ENCODE results near the gene CYP2J2. TPM values are rescaled to one million over a fixed set of nuclear protein-coding genes. Genes with fewer than 3 reads are reported as not detected.
A peak's percentile ranks its signal among the peaks of the same experiment; 100 is the strongest.

The CYP2J2 gene
- total RNA-seq, 1 donor, result 0.09 TPM

GRCh38 chr1:59967141-59967697, 40.6 kb upstream of the CYP2J2 start:
- DNase-seq (ENCODE audit: low read depth), result peak; percentile 79
- no peak for TF ChIP-seq CTCF (IDR thresholded peaks at IDR 0.05; ENCODE audit: insufficient read depth, low read length)
- no peak overlapping the region for H3K4me3 ChIP-seq (ENCODE audit: low read depth, low read length)

- H3K4me3 ChIP-seq (ENCODE audit: low read depth, low read length), result no peak overlapping the region
- no peak for TF ChIP-seq CTCF (IDR thresholded peaks at IDR 0.05; ENCODE audit: insufficient read depth, low read length)
- no peak for DNase-seq (ENCODE audit: low read depth)
Measured at GRCh38 chr1:59952065-59952464, 25.5 kb upstream of the CYP2J2 start.

GRCh38 chr1:59949648-59950047, 23.1 kb upstream of the CYP2J2 start:
- DNase-seq (ENCODE audit: low read depth), result no peak
- TF ChIP-seq CTCF (IDR thresholded peaks at IDR 0.05; ENCODE audit: insufficient read depth, low read length), result no peak
- H3K4me3 ChIP-seq (ENCODE audit: low read depth, low read length), result no peak overlapping the region

GRCh38 chr1:59948990-59949389, 22.4 kb upstream of the CYP2J2 start:
- H3K4me3 ChIP-seq (ENCODE audit: low read depth, low read length), result no peak overlapping the region
- no peak for TF ChIP-seq CTCF (IDR thresholded peaks at IDR 0.05; ENCODE audit: insufficient read depth, low read length)
- DNase-seq (ENCODE audit: low read depth), result no peak

GRCh38 chr1:59947047-59947938, 20.7 kb upstream of the CYP2J2 start:
- peak; percentile 77 for DNase-seq (ENCODE audit: low read depth)
- no peak overlapping the region for H3K4me3 ChIP-seq (ENCODE audit: low read depth, low read length)

GRCh38 chr1:59945790-59946189, 19.2 kb upstream of the CYP2J2 start:
- DNase-seq (ENCODE audit: low read depth), result no peak
- TF ChIP-seq CTCF (IDR thresholded peaks at IDR 0.05; ENCODE audit: insufficient read depth, low read length), result no peak
- H3K4me3 ChIP-seq (ENCODE audit: low read depth, low read length), result no peak overlapping the region

More at GRCh38 chr1:59947047-59947938, 20.7 kb upstream of the CYP2J2 start:
- peak; percentile 95 for TF ChIP-seq CTCF (IDR thresholded peaks at IDR 0.05; ENCODE audit: insufficient read depth, low read length)

All from fibroblast of the aortic adventitia (primary cell).